ENCODE results near the gene IKZF2.

IKZF2 gene

GRCh38 chr2:213151437-213152064 is at the start of gene IKZF2:
TSS of gene IKZF2 (minus strand) at chr2:213151612. CDS start at chr2:213148629, 2,983 bp downstream.
- POLR2A ChIA-PET (ENCODE audit: low non-redundant PET) = no interaction called here
- TF ChIP-seq, protein P1, sequence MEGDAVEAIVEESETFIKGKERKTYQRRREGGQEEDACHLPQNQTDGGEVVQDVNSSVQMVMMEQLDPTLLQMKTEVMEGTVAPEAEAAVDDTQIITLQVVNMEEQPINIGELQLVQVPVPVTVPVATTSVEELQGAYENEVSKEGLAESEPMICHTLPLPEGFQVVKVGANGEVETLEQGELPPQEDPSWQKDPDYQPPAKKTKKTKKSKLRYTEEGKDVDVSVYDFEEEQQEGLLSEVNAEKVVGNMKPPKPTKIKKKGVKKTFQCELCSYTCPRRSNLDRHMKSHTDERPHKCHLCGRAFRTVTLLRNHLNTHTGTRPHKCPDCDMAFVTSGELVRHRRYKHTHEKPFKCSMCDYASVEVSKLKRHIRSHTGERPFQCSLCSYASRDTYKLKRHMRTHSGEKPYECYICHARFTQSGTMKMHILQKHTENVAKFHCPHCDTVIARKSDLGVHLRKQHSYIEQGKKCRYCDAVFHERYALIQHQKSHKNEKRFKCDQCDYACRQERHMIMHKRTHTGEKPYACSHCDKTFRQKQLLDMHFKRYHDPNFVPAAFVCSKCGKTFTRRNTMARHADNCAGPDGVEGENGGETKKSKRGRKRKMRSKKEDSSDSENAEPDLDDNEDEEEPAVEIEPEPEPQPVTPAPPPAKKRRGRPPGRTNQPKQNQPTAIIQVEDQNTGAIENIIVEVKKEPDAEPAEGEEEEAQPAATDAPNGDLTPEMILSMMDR (conservative IDR thresholded peaks at IDR 0.05; ENCODE audit: low read depth) = no peak
- peak; percentile 75 for DNase-seq (ENCODE audit: low spot score)
- CTCF ChIA-PET = interaction anchor here (1.3 to 2.6 kb wide), 2 partner anchors 288 to 374 kb away, joined by 4 to 7 read pairs; no protein-coding TSS in a partner anchor
- H3K27ac ChIP-seq = peak within 1 kb of the TSS; percentile 94

DNA sequence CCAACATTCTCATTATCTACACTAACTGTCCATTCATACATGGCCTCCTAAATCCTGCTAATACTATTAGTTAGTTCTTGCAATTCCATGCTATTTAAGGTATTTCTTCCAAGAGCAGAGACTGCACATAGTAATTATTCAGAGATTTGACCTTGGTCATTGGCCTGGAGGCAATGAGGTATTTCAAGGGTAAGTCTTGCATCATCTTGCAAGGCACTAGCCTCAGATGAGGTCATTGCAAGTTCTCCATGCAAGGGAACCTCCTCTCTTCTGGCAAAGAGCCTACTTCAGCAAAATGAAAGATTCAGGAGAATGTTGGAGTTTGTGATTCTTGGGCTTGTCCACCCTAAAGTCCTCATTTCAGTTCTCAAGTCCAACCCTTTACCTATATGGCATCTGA is 48.5 kb upstream of the IKZF2 start:
- ChIA-PET POLR2A (ENCODE audit: low non-redundant PET) (no interaction called here), CTCF (no interaction called here)
- no peak overlapping the region for H3K27ac ChIP-seq
- TF ChIP-seq, protein P1 (conservative IDR thresholded peaks at IDR 0.05; ENCODE audit: low read depth) = no peak
- DNase-seq (ENCODE audit: low spot score) = no peak

DNA sequence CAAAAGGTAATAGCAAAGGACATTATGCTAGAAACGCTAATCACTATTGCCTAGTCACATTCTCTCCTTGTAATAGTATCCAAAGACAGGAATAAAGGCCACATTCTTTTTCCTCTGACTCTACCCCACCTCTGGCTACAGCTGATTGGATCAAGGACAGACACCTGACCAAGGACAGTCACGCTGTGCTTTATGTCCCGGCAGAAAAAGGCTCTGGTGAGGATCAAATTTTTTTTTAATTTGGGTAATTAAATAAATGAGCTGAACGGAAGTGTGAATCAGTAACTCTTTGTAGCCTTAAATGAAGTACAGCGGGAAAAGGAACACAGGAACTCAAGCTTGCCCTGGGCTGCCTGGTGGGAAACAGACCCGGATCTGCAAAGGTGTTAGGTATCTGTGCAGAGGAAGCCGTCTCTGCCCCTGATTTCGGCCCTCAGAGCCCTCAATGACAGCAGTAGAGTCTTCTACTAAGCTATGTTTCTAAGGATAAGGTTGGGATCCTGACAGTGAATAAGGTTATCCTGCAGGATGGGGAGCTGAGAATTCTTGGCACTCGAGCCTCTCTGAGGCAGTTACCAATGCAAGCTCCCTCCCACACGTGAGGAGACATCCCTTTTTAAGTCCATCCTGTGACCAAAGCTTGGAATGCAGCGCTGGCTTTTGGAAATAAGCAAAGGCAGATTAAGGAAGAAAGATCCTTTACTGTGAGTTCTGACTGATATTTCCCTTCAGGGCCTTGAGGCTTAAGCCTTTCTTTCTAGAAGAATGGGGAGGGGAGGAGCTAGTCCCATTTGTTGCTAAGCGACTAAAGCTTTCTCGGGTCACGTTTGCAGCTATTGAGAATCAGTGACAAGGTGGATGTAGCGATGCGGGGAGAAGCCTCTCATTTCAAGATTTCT is 37.8 kb upstream of the IKZF2 start:
- ChIA-PET CTCF (no interaction called here), POLR2A (ENCODE audit: low non-redundant PET) (no interaction called here)
- TF ChIP-seq, protein P1 (conservative IDR thresholded peaks at IDR 0.05; ENCODE audit: low read depth) = no peak
- H3K27ac ChIP-seq = no peak overlapping the region
- DNase-seq (ENCODE audit: low spot score) = no peak

GRCh38 chr2:213188533-213188867 is 37.1 kb upstream of the IKZF2 start:
- ChIA-PET CTCF (no interaction called here), POLR2A (ENCODE audit: low non-redundant PET) (no interaction called here)
- H3K27ac ChIP-seq = no peak overlapping the region
- TF ChIP-seq, protein P1 (conservative IDR thresholded peaks at IDR 0.05; ENCODE audit: low read depth) = no peak
- no peak for DNase-seq (ENCODE audit: low spot score)

- ChIA-PET CTCF (no interaction called here), POLR2A (ENCODE audit: low non-redundant PET) (no interaction called here)
- H3K27ac ChIP-seq = no peak overlapping the region
- TF ChIP-seq, protein P1 (conservative IDR thresholded peaks at IDR 0.05; ENCODE audit: low read depth) = no peak
- peak; percentile 21 for DNase-seq (ENCODE audit: low spot score)
These were observed 36.6 kb upstream of the IKZF2 start for GRCh38 chr2:213187833-213188532.

DNA sequence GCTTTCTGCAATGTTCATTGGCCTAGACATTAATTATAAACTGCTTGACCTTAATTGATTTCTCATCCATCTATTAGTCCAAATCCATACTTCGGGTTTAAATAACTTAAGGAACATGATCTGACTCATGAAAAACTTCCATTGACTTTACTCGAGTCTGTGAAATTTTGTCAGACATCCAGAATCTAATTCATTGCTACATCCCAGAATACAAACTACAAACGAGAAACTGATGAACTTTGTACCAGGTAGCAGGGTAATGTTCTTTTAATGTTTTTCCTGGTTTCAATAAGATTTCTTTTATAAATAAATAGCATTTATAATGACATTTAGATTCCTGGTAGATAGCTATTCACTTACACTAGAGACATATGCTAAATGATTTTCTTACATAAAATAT is 36.0 kb upstream of the IKZF2 start:
- TF ChIP-seq, protein P1 (conservative IDR thresholded peaks at IDR 0.05; ENCODE audit: low read depth) = no peak
- CTCF ChIA-PET = interaction anchor here (0.6 kb wide), 1 partner anchor 30 kb away, joined by 3 read pairs; no protein-coding TSS in a partner anchor
- H3K27ac ChIP-seq = no peak overlapping the region
- POLR2A ChIA-PET (ENCODE audit: low non-redundant PET) = no interaction called here
- no peak for DNase-seq (ENCODE audit: low spot score)
